NCI-H526 treated with DMSO at 0.1 percent for 48 hours (cell line): ENCODE results near the gene ATP6V0E1.
A peak's percentile ranks its signal among the peaks of the same experiment; 100 is the strongest.
"Not testable (repeated sequence)": the region's sequence is repeated elsewhere in the genome, so short reads cannot be mapped to it uniquely, and the experiment has no call there.

ENCODE experiments used
- DNase-seq: peaks from one replicate; lab custom pipeline; 2025; lab: John Stamatoyannopoulos, UW

The ATP6V0E1 gene

GRCh38 chr5:173035904-173036707 is 52.5 kb downstream of the ATP6V0E1 start:
- DNase-seq = no peak

GRCh38 chr5:173039188-173039587 is 55.6 kb downstream of the ATP6V0E1 start:
- no peak for DNase-seq

GRCh38 chr5:173039964-173040363 is 56.4 kb downstream of the ATP6V0E1 start:
- no peak for DNase-seq

GRCh38 chr5:173041881-173042762 is 58.6 kb downstream of the ATP6V0E1 start:
- DNase-seq = no peak

GRCh38 chr5:173042763-173043107 is 59.2 kb downstream of the ATP6V0E1 start:
- DNase-seq = no peak

- DNase-seq = no peak
Observed at GRCh38 chr5:173045474-173045873, 61.9 kb downstream of the ATP6V0E1 start.

- not testable (repeated sequence) for DNase-seq
Observed at GRCh38 chr5:173047096-173047837, 63.7 kb downstream of the ATP6V0E1 start.

GRCh38 chr5:173047838-173048105 is 64.2 kb downstream of the ATP6V0E1 start:
- DNase-seq = no peak

GRCh38 chr5:173050791-173051190 is 67.2 kb downstream of the ATP6V0E1 start:
- no peak for DNase-seq

GRCh38 chr5:173051746-173052145 is 68.2 kb downstream of the ATP6V0E1 start:
- no peak for DNase-seq

GRCh38 chr5:173053041-173053440 is 69.5 kb downstream of the ATP6V0E1 start:
- no peak for DNase-seq

- DNase-seq = no peak
Observed at GRCh38 chr5:173055042-173055721, 71.6 kb downstream of the ATP6V0E1 start.

GRCh38 chr5:173055722-173055982 is 72.1 kb downstream of the ATP6V0E1 start:
- DNase-seq = no peak

GRCh38 chr5:173055983-173056782 is 72.6 kb downstream of the ATP6V0E1 start, which contains the start of gene CREBRF:
Gene CREBRF, plus strand, starts transcription at chr5:173056352. Its CDS starts 24,424 bp downstream, at chr5:173080776.
- DNase-seq = peak; percentile 69

GRCh38 chr5:173056783-173057061 is 73.2 kb downstream of the ATP6V0E1 start:
- DNase-seq = peak; percentile 73

- peak; percentile 81 for DNase-seq
Observed at GRCh38 chr5:173057062-173057924, 73.7 kb downstream of the ATP6V0E1 start.

GRCh38 chr5:173062141-173062540 is 78.6 kb downstream of the ATP6V0E1 start:
- no peak for DNase-seq

- no peak for DNase-seq
Observed at GRCh38 chr5:173065155-173065554, 81.6 kb downstream of the ATP6V0E1 start.

GRCh38 chr5:173069671-173070070 is 86.1 kb downstream of the ATP6V0E1 start:
- DNase-seq = no peak

GRCh38 chr5:173075137-173075843 is 91.7 kb downstream of the ATP6V0E1 start:
- no peak for DNase-seq
